Measurements from ENCODE around the gene TSR3.

GRCh38 chr16:1366712-1367299 is 15.1 kb upstream of the TSR3 start:
- TF ChIP-seq CTCF (conservative IDR thresholded peaks at IDR 0.05; ENCODE audit: low read depth, low read length), result no peak
- TF ChIP-seq EZH2 (IDR thresholded peaks at IDR 0.05; ENCODE audit: low read length, unreplicated experiment), result no peak
- no peak for TF ChIP-seq EZH2phosphoT487 (IDR thresholded peaks at IDR 0.05; ENCODE audit: borderline replicate concordance, low read length)
